ENCODE measurements around the gene GPAT3.
"Not testable (repeated sequence)": the region's sequence is repeated elsewhere in the genome, so short reads cannot be mapped to it uniquely, and the experiment has no call there.

GPAT3 gene

GRCh38 chr4:83535520-83536361 lies at the start of gene GPAT3:
Gene GPAT3 (plus strand): TSS chr4:83536108. CDS start chr4:83536623, 515 bp downstream.
- DNase-seq = peak; percentile 35

GRCh38 chr4:83486457-83487129 lies 49.3 kb upstream of the GPAT3 start:
- DNase-seq = no peak

- no peak for DNase-seq
These were observed 46.1 kb upstream of the GPAT3 start for GRCh38 chr4:83489711-83490326.

- DNase-seq = no peak
These were observed 44.9 kb upstream of the GPAT3 start for GRCh38 chr4:83490876-83491450.

- not testable (repeated sequence) for DNase-seq
These were observed 39.6 kb upstream of the GPAT3 start for GRCh38 chr4:83496085-83496917.

DNA sequence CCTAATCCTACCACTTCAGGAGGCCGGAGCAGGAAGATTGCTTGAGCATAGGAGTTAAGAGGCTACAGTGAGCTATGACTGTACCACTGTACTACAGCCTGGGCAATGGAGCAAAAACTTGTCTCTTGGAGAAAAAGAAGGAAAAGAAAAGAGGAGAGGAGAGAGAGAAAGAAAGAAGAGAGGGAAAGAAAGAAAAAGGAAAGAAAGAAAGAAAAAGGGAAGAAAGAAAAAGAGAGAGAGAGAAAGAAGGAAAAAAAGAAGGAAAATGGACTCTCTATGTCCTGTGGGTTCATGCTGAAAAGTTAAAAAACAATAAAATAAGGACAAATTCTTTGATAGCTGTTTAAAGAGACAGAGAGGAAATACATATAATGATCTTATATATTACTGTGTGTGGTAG lies 37.7 kb upstream of the GPAT3 start:
- DNase-seq = no peak

DNA sequence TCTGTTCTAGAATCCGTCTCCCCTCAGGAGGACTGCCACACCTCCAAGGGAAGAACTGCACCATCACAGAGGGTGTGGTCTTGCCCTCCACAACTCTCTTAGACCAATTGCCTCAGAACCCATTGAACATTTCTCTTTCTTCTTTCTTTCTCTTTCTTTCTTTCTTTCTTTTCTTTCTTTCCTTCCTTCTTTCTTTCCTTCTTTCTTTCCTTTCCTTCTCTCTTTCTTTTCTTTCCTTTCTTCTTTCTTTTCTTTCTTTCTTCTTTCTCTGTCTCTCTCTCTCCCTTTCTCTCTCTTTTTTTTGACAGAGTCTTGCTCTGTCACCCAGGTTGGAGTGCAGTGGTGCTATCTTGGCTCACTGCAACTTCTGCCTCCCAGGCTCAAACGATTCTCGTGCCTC lies 34.2 kb upstream of the GPAT3 start:
- not testable (repeated sequence) for DNase-seq

GRCh38 chr4:83503974-83504373 lies 31.9 kb upstream of the GPAT3 start:
- no peak for DNase-seq

- no peak for DNase-seq
These were observed 31.4 kb upstream of the GPAT3 start for GRCh38 chr4:83504503-83504902.

DNA sequence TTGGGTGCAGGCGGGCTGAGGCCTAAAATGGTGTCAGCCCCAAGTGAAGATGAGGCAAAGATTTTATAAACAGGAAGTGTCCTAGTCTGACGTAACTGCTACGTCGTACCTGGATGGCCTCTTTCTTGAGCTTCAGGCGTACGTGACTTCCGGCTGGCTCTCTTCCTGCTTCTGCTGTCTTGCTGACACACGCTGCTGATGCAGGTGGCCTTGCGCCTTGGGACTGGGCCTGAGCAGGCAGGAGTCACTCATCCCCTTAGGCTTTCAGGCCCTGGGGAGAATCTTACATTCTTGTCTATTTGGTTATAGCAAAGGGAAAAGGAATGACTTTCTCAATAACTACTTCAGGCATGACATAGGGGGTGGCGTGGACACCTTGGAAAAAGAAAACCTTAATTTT lies 30.9 kb upstream of the GPAT3 start:
- DNase-seq = no peak

GRCh38 chr4:83509156-83509585 lies 26.7 kb upstream of the GPAT3 start:
- not testable (repeated sequence) for DNase-seq

- no peak for DNase-seq
These were observed 25.5 kb upstream of the GPAT3 start for GRCh38 chr4:83510442-83510841.

GRCh38 chr4:83516042-83516772 lies 19.7 kb upstream of the GPAT3 start:
- no peak for DNase-seq

- DNase-seq = no peak
These were observed 13.7 kb upstream of the GPAT3 start for GRCh38 chr4:83522239-83522638.

GRCh38 chr4:83527671-83528070 lies 8.2 kb upstream of the GPAT3 start:
- DNase-seq = no peak

DNA sequence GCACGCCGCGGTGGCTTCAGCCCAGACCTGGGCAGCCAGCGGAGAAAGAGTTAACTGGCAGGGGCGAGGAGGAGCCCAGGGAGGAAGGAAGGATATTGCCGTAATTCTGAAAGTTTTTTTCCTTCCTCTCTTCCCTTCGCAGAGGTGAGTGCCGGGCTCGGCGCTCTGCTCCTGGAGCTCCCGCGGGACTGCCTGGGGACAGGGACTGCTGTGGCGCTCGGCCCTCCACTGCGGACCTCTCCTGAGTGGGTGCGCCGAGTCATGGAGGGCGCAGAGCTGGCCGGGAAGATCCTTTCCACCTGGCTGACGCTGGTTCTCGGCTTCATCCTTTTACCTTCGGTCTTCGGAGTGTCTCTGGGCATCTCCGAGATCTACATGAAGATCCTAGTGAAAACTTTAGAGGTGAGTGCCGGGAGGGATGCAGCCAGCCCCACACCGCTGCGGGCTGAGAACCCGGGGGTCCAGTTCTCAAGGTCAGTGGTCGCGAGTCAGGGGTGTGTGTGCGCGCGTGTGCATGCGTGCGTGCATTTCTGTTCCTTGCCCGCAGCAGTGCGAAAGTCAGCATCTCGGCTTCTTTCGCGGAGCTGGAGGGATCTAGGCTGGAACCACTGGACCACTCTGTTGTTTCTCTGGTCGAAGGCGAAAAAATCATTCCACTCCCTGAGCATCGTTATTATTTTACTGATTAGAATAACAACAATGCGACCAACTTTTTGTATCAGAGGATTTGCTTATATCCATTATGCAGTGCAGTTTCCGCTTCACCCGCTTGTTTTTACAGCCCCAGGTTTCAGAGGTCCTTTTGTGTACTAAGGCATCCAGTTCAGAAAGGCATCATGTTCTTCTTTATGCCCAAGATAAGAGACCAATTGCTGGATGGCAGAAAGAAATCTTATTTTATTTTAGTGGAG lies 709 bp downstream of the GPAT3 start:
- DNase-seq = no peak

GRCh38 chr4:83542225-83542624 lies 6.3 kb downstream of the GPAT3 start:
- DNase-seq = no peak

GRCh38 chr4:83546786-83547185 lies 10.9 kb downstream of the GPAT3 start:
- no peak for DNase-seq

DNA sequence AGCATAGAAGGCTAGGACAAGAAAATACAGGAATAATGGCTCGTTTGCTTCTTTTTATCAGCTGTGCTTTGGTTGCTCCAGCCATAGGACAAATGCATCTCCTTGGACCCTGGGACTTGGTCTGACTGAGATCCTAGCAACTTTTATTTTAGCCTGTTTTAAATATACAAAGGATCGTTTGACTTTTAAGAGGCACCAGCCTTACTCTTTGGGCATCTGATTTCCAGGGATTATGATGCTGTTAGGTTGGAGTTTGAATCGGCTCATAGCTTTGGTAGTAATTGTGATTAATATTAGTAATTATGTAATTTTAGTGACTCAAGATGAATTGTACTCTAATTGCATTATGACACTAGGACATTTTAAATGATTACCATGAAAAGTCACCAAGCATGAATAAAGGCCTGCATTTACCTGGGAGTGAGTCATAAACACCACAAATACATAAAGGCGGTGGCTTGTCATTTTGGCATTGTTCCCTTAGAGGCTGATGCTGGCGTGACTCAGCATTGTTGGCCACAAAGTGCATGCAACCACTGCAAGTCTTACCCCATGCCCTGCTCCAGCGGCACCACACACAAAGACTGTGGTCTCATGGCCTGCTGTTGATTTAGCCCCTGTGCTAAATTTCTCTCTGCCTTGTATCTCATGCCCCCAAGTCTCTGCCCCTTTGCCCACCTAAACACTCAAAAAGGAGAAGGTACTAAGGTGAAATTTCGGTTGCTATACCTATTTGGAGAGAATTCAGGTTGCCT lies 12.4 kb downstream of the GPAT3 start:
- no peak for DNase-seq

- DNase-seq = no peak
These were observed 16.2 kb downstream of the GPAT3 start for GRCh38 chr4:83552083-83552482.
